HepG2 (cell line): ENCODE data around the gene JKAMP. TPM values are rescaled to one million over a fixed set of nuclear protein-coding genes. Genes with fewer than 3 reads are reported as not detected.

ENCODE experiments used
- ATAC-seq: fragments of 200-7000 bp; cut with Tn5 transposase; 3 replicates; pipeline ENCODE4 v1.9.1; 2020; ENCODE audit warnings: mild to moderate bottlenecking, moderate library complexity
- BruUV-seq: library from RNA; stranded (reverse); fragments of 400-500 nt; replicated peaks from 2 replicates; lab custom pipeline; 2021; lab: Mats Ljungman, UMichigan
- CTCF ChIA-PET: fragments of 300-600 bp; formaldehyde crosslinking; extraction: SDS; loops from one replicate; lab custom pipeline; 2021; ENCODE audit warnings: low total read pairs, inconsistent platforms, low intra/inter-chr PET ratio; lab: Yijun Ruan, JAX
- POLR2A ChIA-PET: fragments of 350-600 bp; sonication (Branson Sonifier 250); formaldehyde crosslinking; loops from one replicate; lab custom pipeline; 2020; ENCODE audit warnings: antibody characterized with exemption, inconsistent platforms; lab: Yijun Ruan, JAX
- DNase-seq: peaks from one replicate; pipeline ENCODE4 v3.0.0-alpha.2; 2015; ENCODE audit warnings: low spot score
- FAIRE-seq: peaks from 3 replicates; lab custom pipeline; 2011; peaks lifted over from hg19 to GRCh38; lab: Jason Lieb, UNC
- H2AFZ ChIP-seq: one replicate; pipeline ENCODE4 v1.6.1; 2011; ENCODE audit warnings: low read length, inconsistent platforms
- H3K27ac ChIP-seq: fragments of 300-600 bp; 3 replicates; pipeline ENCODE4 v1.8.0; 2011; ENCODE audit warnings: mixed run types, mild to moderate bottlenecking, mixed read lengths, low read length, inconsistent platforms; ENCODE audit not compliant: insufficient read depth; ENCODE audit errors: extremely low read length
- H3K27me3 ChIP-seq, 2 experiments: fragments of 200-600 bp in 1 of 2; 2 replicates in 1 of 2; 3 replicates in 1 of 2; pipeline versions ENCODE4 v1.6.0 to v1.8.0; 2011; ENCODE audit warnings: low read length in 2 of 2, mild to moderate bottlenecking in 2 of 2, moderate library complexity in 2 of 2, inconsistent platforms in 1 of 2; ENCODE audit not compliant: insufficient read depth in 2 of 2, control insufficient read depth in 1 of 2
- H3K36me3 ChIP-seq, 2 experiments: fragments of 200-600 bp in 1 of 2; replicated peaks in 1 of 2; 2 replicates in 1 of 2; 3 replicates in 1 of 2; pipeline versions ENCODE4 v1.5.1 to v1.8.0; 2011; ENCODE audit warnings: low read length in 2 of 2, inconsistent platforms in 1 of 2; ENCODE audit not compliant: insufficient read depth in 2 of 2, control insufficient read depth in 1 of 2
- H3K4me1 ChIP-seq: 2 replicates; pipeline ENCODE4 v1.5.1; 2012; ENCODE audit warnings: low read length, inconsistent platforms; ENCODE audit not compliant: insufficient read depth
- H3K4me2 ChIP-seq: 2 replicates; pipeline ENCODE4 v1.6.0; 2011; ENCODE audit warnings: low read depth, low read length, inconsistent platforms
- H3K4me3 ChIP-seq, 3 experiments: fragments of 200-600 bp in 1 of 3; sonication (generic), shearing (Covaris generic) in 1 of 3; replicated peaks in 1 of 3; 2 replicates each; pipeline ENCODE4 v1.5.1; 2011 to 2016; ENCODE audit warnings: low read length in 3 of 3, inconsistent platforms in 2 of 3, low read depth in 2 of 3, mild to moderate bottlenecking in 2 of 3, control low read depth in 1 of 3, mixed read lengths in 1 of 3; ENCODE audit not compliant: insufficient read depth in 1 of 3
- H3K79me2 ChIP-seq: one replicate; pipeline ENCODE4 v1.6.1; 2011; ENCODE audit warnings: low read length, inconsistent platforms; ENCODE audit not compliant: insufficient read depth
- H3K9ac ChIP-seq: 2 replicates; pipeline ENCODE4 v1.6.0; 2011; ENCODE audit warnings: mild to moderate bottlenecking, low read depth, low read length, inconsistent platforms; ENCODE audit not compliant: insufficient read depth
- H3K9me3 ChIP-seq: 2 replicates; pipeline ENCODE4 v1.5.1; 2012; ENCODE audit warnings: mild to moderate bottlenecking, low read length
- H4K20me1 ChIP-seq: 2 replicates; pipeline ENCODE4 v1.6.0; 2011; ENCODE audit warnings: inconsistent platforms, mild to moderate bottlenecking, low read length, moderate library complexity; ENCODE audit not compliant: insufficient read depth
- BRF2 ChIP-seq: sonication (generic); formaldehyde crosslinking; IDR thresholded peaks from 2 replicates; pipeline ENCODE4 v1.8.1; 2022; ENCODE audit warnings: mild to moderate bottlenecking, missing genetic modification reagents
- ETV6 ChIP-seq: sonication (generic); formaldehyde crosslinking; conservative IDR thresholded peaks from 2 replicates; pipeline ENCODE4 v1.4.0; 2020; ENCODE audit warnings: missing genetic modification reagents
- HDAC2 ChIP-seq: sonication (generic); formaldehyde crosslinking; IDR thresholded peaks from 2 replicates; pipeline ENCODE4 v1.4.0; 2020; ENCODE audit warnings: missing genetic modification reagents
- HNRNPL ChIP-seq: fragments of 200-400 bp; formaldehyde crosslinking; IDR thresholded peaks from 2 replicates; pipeline ENCODE4 v1.6.1; 2017; ENCODE audit warnings: mild to moderate bottlenecking, low read depth, low read length
- TEAD2 ChIP-seq: sonication (generic); formaldehyde crosslinking; IDR thresholded peaks from 2 replicates; pipeline ENCODE4 v1.9.0; 2021; ENCODE audit warnings: missing genetic modification reagents
- ZNF597 ChIP-seq: sonication (generic); formaldehyde crosslinking; IDR thresholded peaks from 2 replicates; pipeline ENCODE4 v1.5.0; 2020; ENCODE audit warnings: missing genetic modification reagents
- ZNF724P ChIP-seq: sonication (generic); formaldehyde crosslinking; IDR thresholded peaks from 2 replicates; pipeline ENCODE4 v1.8.0; 2022; ENCODE audit warnings: missing genetic modification reagents, borderline replicate concordance
- ZNF766 ChIP-seq: sonication (generic); formaldehyde crosslinking; IDR thresholded peaks from 2 replicates; pipeline ENCODE4 v1.5.0; 2020; ENCODE audit warnings: missing genetic modification reagents, borderline replicate concordance
- ZXDC ChIP-seq: sonication (generic); formaldehyde crosslinking; IDR thresholded peaks from 2 replicates; pipeline ENCODE4 v1.5.0; 2020; ENCODE audit warnings: mild to moderate bottlenecking, missing genetic modification reagents
- WGBS: methylation state at CpG from one replicate; pipeline ENCODE4 v1.1.6; 2017; ENCODE audit warnings: low lambda C conversion rate; 5-methylcytosine and 5-hydroxymethylcytosine counted together
- in situ Hi-C: cut with HindIII; loops from 2 replicates; pipeline ENCODE4 v1.10.0; 2017; ENCODE audit warnings: low pct_unique_long_range_greater_than_20kb; ENCODE audit not compliant: extremely low pct_ligation_motif_present
- intact Hi-C: fragments of 100-400 bp; cut with micrococcal nuclease; formaldehyde crosslinking; loops from one replicate; pipeline ENCODE4 v1.10.0; 2022; ENCODE audit not compliant: unreplicated experiment
- polyA plus RNA-seq, 8 experiments: library from polyadenylated mRNA; depleted of rRNA in 3 of 8; stranded (reverse) in 7 of 8; unstranded in 1 of 8; fragments of >200 nt; fragmentation: Illumina TruSeq in 4 of 8; extraction: Trizol in 4 of 8; gene quantifications; 2 replicates each; pipeline versions ENCODE4 v1.2.1 to v1.2.3, GENCODE V29; 2011 to 2016; ENCODE audit warnings: low read depth in 4 of 8, missing spikeins in 1 of 8, mixed read lengths in 1 of 8; ENCODE audit not compliant: insufficient read depth in 1 of 8
- total RNA-seq, 5 experiments: library from RNA; depleted of rRNA; stranded (reverse); fragments of >200 nt; fragmentation: Illumina TruSeq; extraction: Trizol; gene quantifications; 2 replicates each; pipeline ENCODE4 v1.2.3, GENCODE V29; 2016; ENCODE audit warnings: low read depth in 1 of 5

JKAMP gene
- total and polyA plus RNA-seq, 2 of the 13 experiments (the other 11 are each of a cell fraction or from before 2014, with no cell fraction given) = 56.4 to 135 TPM

GRCh38 chr14:59450716-59451115, 33.6 kb upstream of the JKAMP start (continued):
- TF ChIP-seq ZXDC (CRISPR knock-in tag) (no peak), HNRNPL (no peak), ETV6 (CRISPR knock-in tag) (no peak), ZNF724P (CRISPR knock-in tag) (no peak)

- no peaks in the 10 kb centered on the region for H3K9me3 ChIP-seq
- intact Hi-C loops = no loop called here
- DNase-seq = no peak
- H3K27me3 ChIP-seq = no peaks in the 10 kb centered on the region
- TF ChIP-seq ZNF766 (CRISPR knock-in tag) = no peak
- no peak for TF ChIP-seq ZNF597 (CRISPR knock-in tag)
- no peak for TF ChIP-seq HDAC2
- TF ChIP-seq TEAD2 = no peak
- no peak for TF ChIP-seq BRF2 (CRISPR knock-in tag)
- TF ChIP-seq, all 625 proteins: peak for 0
- H3K4me1 ChIP-seq = no peaks in the 10 kb centered on the region
- H3K79me2 ChIP-seq = no peaks in the 10 kb centered on the region
- in situ Hi-C loops = no loop called here
- no peak overlapping the region for H3K9ac ChIP-seq
- H3K4me2 ChIP-seq = no peak overlapping the region
- ChIA-PET CTCF (no interaction called here), POLR2A (no interaction called here)
- no peaks in the 10 kb centered on the region for H3K36me3 ChIP-seq
- FAIRE-seq (no peak), ATAC-seq (no peak)
- no peak overlapping the region for H2AFZ ChIP-seq
- H4K20me1 ChIP-seq = no peaks in the 10 kb centered on the region
- 96% methylated on average over 1 of the region's 1 CpG for WGBS
- H3K27ac ChIP-seq = no peak overlapping the region
- BruUV-seq = no TSS peak
- H3K4me3 ChIP-seq = no peak overlapping the region
These were observed 32.5 kb upstream of the JKAMP start for GRCh38 chr14:59451849-59452248.
